Uterus (tissue), 4 donors: ENCODE results near the gene NBPF20. TPM values are rescaled to one million over a fixed set of nuclear protein-coding genes. Genes with fewer than 3 reads are reported as not detected.
"Not testable (repeated sequence)": the region's sequence is repeated elsewhere in the genome, so short reads cannot be mapped to it uniquely, and the experiment has no call there.

ENCODE experiments used
- DNase-seq, 2 donors: peaks; one replicate each; pipeline ENCODE4 v3.0.0-alpha.2; 2019 to 2020
- H3K27ac ChIP-seq, 2 donors: fragments of 200-600 bp; sonication (generic); 1 replicate in 1 of 2; 2 replicates in 1 of 2; pipeline ENCODE4 v1.5.1; 2016 to 2018
- H3K27me3 ChIP-seq, 2 donors: fragments of 200-600 bp; sonication (generic); one replicate each; pipeline ENCODE4 v1.5.1; 2018 to 2019; ENCODE audit warnings: control low read depth in 1 of 2
- H3K36me3 ChIP-seq, 2 donors: fragments of 200-600 bp; sonication (generic); one replicate each; pipeline ENCODE4 v1.5.1; 2019; ENCODE audit warnings: control low read depth in 1 of 2
- H3K4me1 ChIP-seq, 2 donors: fragments of 200-600 bp; sonication (generic); one replicate each; pipeline ENCODE4 v1.5.1; 2018 to 2019; ENCODE audit warnings: control low read depth in 1 of 2
- H3K4me3 ChIP-seq, 2 donors: fragments of 200-600 bp; sonication (generic); 1 replicate in 1 of 2; 2 replicates in 1 of 2; pipeline ENCODE4 v1.5.1; 2018 to 2019; ENCODE audit warnings: mild to moderate bottlenecking in 1 of 2
- H3K9me3 ChIP-seq, 2 donors: fragments of 200-600 bp; sonication (generic); one replicate each; pipeline ENCODE4 v1.5.1; 2019; ENCODE audit warnings: control low read depth in 1 of 2
- intact Hi-C: fragments of 100-400 bp; cut with DNase I; formaldehyde crosslinking; loops from one replicate; pipeline ENCODE4 v1.15.1; 2023; ENCODE audit warnings: low total_unique reads
- small RNA-seq: library from RNA; depleted of rRNA; stranded (forward); fragments of <200 nt; gene quantifications from one replicate; pipeline ENCODE3, GENCODE V24; 2016
- total RNA-seq, 4 donors: library from RNA; depleted of rRNA in 3 of 4; stranded (reverse); fragments of >200 nt in 3 of 4; gene quantifications; one replicate each; pipeline versions ENCODE4 v1.1.0 to v1.2.4, GENCODE V29; 2014 to 2023
- donor health status: DM: yes; HTN: yes; CAD: no.

Gene NBPF20
- total RNA-seq, 4 donors from 2014 or later: under 0.01 to 5.9 (median 3.3) TPM

- H3K4me3 ChIP-seq, H3K27ac ChIP-seq, H3K27me3 ChIP-seq, H3K36me3 ChIP-seq, DNase-seq, intact Hi-C loops, H3K9me3 ChIP-seq, H3K4me1 ChIP-seq: not testable (repeated sequence)
Measured at GRCh38 chr1:145407266-145407665, 18.1 kb downstream of the NBPF20 start.

- H3K27ac ChIP-seq, intact Hi-C loops, DNase-seq, H3K36me3 ChIP-seq, H3K4me3 ChIP-seq, H3K9me3 ChIP-seq, H3K27me3 ChIP-seq, H3K4me1 ChIP-seq: not testable (repeated sequence)
Measured at GRCh38 chr1:145404949-145405348, 20.5 kb downstream of the NBPF20 start.

- intact Hi-C loops: not testable (repeated sequence)
Measured at GRCh38 chr1:145400701-145401100, 24.7 kb downstream of the NBPF20 start.

More at GRCh38 chr1:145400701-145401100, 24.7 kb downstream of the NBPF20 start:
- not testable (repeated sequence) for H3K27ac ChIP-seq, DNase-seq, H3K4me1 ChIP-seq, H3K27me3 ChIP-seq, H3K4me3 ChIP-seq, H3K36me3 ChIP-seq, H3K9me3 ChIP-seq

Small RNA genes within 50 kb of the gene (small RNA-seq; reads per million reads assigned to genes)
- gene RF00003: not detected

Other genes starting within 250 kb of the NBPF20 start
- not detected for gene PPIAL4D, start 183.4 kb downstream of the NBPF20 start, total RNA-seq
- 10 to 100 TPM; 19.0 to 71.8 (median 31.9) TPM for gene GPR89A, start 182.4 kb upstream of the NBPF20 start, total RNA-seq